ENCODE results near the gene RFC2. TPM values are rescaled to one million over a fixed set of nuclear protein-coding genes. Genes with fewer than 3 reads are reported as not detected.
A peak's percentile ranks its signal among the peaks of the same experiment; 100 is the strongest.
"Not testable (repeated sequence)": the region's sequence is repeated elsewhere in the genome, so short reads cannot be mapped to it uniquely, and the experiment has no call there.

The RFC2 gene
- polyA plus RNA-seq, 1 experiment: 22.1 TPM

- no peak overlapping the region for H3K4me3 ChIP-seq (ENCODE audit: low read depth, low read length)
- TF ChIP-seq CTCF (IDR thresholded peaks at IDR 0.05; ENCODE audit: insufficient read depth, low read depth, low read length): no peak
- ChIA-PET POLR2A (no interaction called here), CTCF (no interaction called here)
- no peaks in the 10 kb centered on the region for H3K36me3 ChIP-seq (ENCODE audit: control insufficient read depth, insufficient read depth, low read length)
- no peak for DNase-seq (ENCODE audit: low read depth)
- no peaks in the 10 kb centered on the region for H3K27me3 ChIP-seq (ENCODE audit: control insufficient read depth, insufficient read depth, low read length)
These were observed 9.4 kb upstream of the RFC2 start for GRCh38 chr7:74263399-74264120.

- Histone ChIP-seq H3K27me3 (ENCODE audit: control insufficient read depth, insufficient read depth, low read length) (no peaks in the 10 kb centered on the region), H3K4me3 (ENCODE audit: low read depth, low read length) (no peak overlapping the region), H3K36me3 (ENCODE audit: control insufficient read depth, insufficient read depth, low read length) (no peaks in the 10 kb centered on the region)
- no peak for TF ChIP-seq CTCF (IDR thresholded peaks at IDR 0.05; ENCODE audit: insufficient read depth, low read depth, low read length)
- DNase-seq (ENCODE audit: low read depth): no peak
- ChIA-PET CTCF (no interaction called here), POLR2A (no interaction called here)
These were observed 8.6 kb upstream of the RFC2 start for GRCh38 chr7:74262639-74263398.

- ChIA-PET POLR2A (no interaction called here), CTCF (interaction anchor here (1.5 kb wide), 1 partner anchor 52 kb away, joined by 3 read pairs; no protein-coding TSS in a partner anchor)
- Histone ChIP-seq H3K27me3 (ENCODE audit: control insufficient read depth, insufficient read depth, low read length) (no peaks in the 10 kb centered on the region), H3K36me3 (ENCODE audit: control insufficient read depth, insufficient read depth, low read length) (no peaks in the 10 kb centered on the region), H3K4me3 (ENCODE audit: low read depth, low read length) (no peak overlapping the region)
- TF ChIP-seq CTCF (IDR thresholded peaks at IDR 0.05; ENCODE audit: insufficient read depth, low read depth, low read length): no peak
- DNase-seq (ENCODE audit: low read depth): no peak
These were observed 4.4 kb upstream of the RFC2 start for GRCh38 chr7:74258639-74259038.

GRCh38 chr7:74256491-74257408 is 2.6 kb upstream of the RFC2 start:
- POLR2A ChIA-PET: no interaction called here
- TF ChIP-seq CTCF (IDR thresholded peaks at IDR 0.05; ENCODE audit: insufficient read depth, low read depth, low read length): no peak
- no peak overlapping the region for H3K4me3 ChIP-seq (ENCODE audit: low read depth, low read length)
- no peaks in the 10 kb centered on the region for H3K27me3 ChIP-seq (ENCODE audit: control insufficient read depth, insufficient read depth, low read length)
- H3K36me3 ChIP-seq (ENCODE audit: control insufficient read depth, insufficient read depth, low read length): no peaks in the 10 kb centered on the region
- CTCF ChIA-PET: interaction anchor here (0.6 kb wide), 1 partner anchor 376 kb away, joined by 3 read pairs; no protein-coding TSS in a partner anchor
- DNase-seq (ENCODE audit: low read depth): peak; percentile 2

- H3K4me3 ChIP-seq (ENCODE audit: low read depth, low read length); CTCF ChIA-PET; H3K36me3 ChIP-seq (ENCODE audit: control insufficient read depth, insufficient read depth, low read length); H3K27me3 ChIP-seq (ENCODE audit: control insufficient read depth, insufficient read depth, low read length); POLR2A ChIA-PET; DNase-seq (ENCODE audit: low read depth): not testable (repeated sequence)
These were observed 1.3 kb upstream of the RFC2 start for GRCh38 chr7:74255461-74255860.
